Osteoblast (primary cell): ENCODE results near the gene USP54. TPM values are rescaled to one million over a fixed set of nuclear protein-coding genes. Genes with fewer than 3 reads are reported as not detected.

Experiments
- DNase-seq: peaks from one replicate; pipeline ENCODE4 v3.0.0; 2011; ENCODE audit warnings: low spot score, mixed read lengths; ENCODE audit not compliant: insufficient read length; ENCODE audit errors: missing footprints
- H2AFZ ChIP-seq: 2 replicates; pipeline ENCODE4 v1.6.0; 2011; ENCODE audit warnings: mild to moderate bottlenecking, low read length
- H3K27ac ChIP-seq: 2 replicates; pipeline ENCODE4 v1.5.1; 2011; ENCODE audit warnings: mild to moderate bottlenecking, low read depth, low read length, moderate library complexity
- H3K27me3 ChIP-seq: 2 replicates; pipeline ENCODE4 v1.6.0; 2012; ENCODE audit warnings: mild to moderate bottlenecking, control low read depth, inconsistent platforms, low read length, moderate library complexity; ENCODE audit not compliant: insufficient read depth
- H3K36me3 ChIP-seq: 2 replicates; pipeline ENCODE4 v1.5.1; 2011; ENCODE audit warnings: mild to moderate bottlenecking, low read length, control low read depth, moderate library complexity; ENCODE audit not compliant: insufficient read depth
- H3K4me1 ChIP-seq: 2 replicates; pipeline ENCODE4 v1.5.1; 2011; ENCODE audit warnings: mild to moderate bottlenecking, low read length, control low read depth, moderate library complexity; ENCODE audit not compliant: insufficient read depth
- H3K4me2 ChIP-seq: 2 replicates; pipeline ENCODE4 v1.6.0; 2011; ENCODE audit warnings: mild to moderate bottlenecking, low read length; ENCODE audit not compliant: insufficient read depth
- H3K4me3 ChIP-seq: fragments of 200-600 bp; sonication (generic); 3 replicates; pipeline ENCODE4 v1.5.1; 2012; ENCODE audit warnings: mild to moderate bottlenecking, low read length, inconsistent platforms; ENCODE audit not compliant: insufficient read depth
- H3K79me2 ChIP-seq: 2 replicates; pipeline ENCODE4 v1.6.0; 2012; ENCODE audit warnings: mild to moderate bottlenecking, low read length, control low read depth, inconsistent platforms; ENCODE audit not compliant: insufficient read depth
- H3K9me3 ChIP-seq: 2 replicates; pipeline ENCODE4 v1.5.1; 2011; ENCODE audit warnings: low read depth, low read length, control low read depth
- H4K20me1 ChIP-seq: 2 replicates; pipeline ENCODE4 v1.6.0; 2012; ENCODE audit warnings: mild to moderate bottlenecking, low read length, control low read depth; ENCODE audit not compliant: insufficient read depth
- total RNA-seq: library from RNA; depleted of rRNA; stranded (reverse); fragments of >200 nt; gene quantifications from 2 replicates; pipeline ENCODE4 v1.2.3, GENCODE V29; 2012
- TF ChIP-seq, protein P1 (sequence below): IDR thresholded peaks from 2 replicates; pipeline ENCODE4 v1.5.1; 2011; ENCODE audit warnings: mild to moderate bottlenecking, low read depth, low read length, moderate library complexity; ENCODE audit errors: extremely low read depth

Gene USP54
- total RNA-seq, 1 donor, result 25.0 TPM

GRCh38 chr10:73522263-73522662 lies 68.9 kb downstream of the USP54 start:
- TF ChIP-seq, protein P1, sequence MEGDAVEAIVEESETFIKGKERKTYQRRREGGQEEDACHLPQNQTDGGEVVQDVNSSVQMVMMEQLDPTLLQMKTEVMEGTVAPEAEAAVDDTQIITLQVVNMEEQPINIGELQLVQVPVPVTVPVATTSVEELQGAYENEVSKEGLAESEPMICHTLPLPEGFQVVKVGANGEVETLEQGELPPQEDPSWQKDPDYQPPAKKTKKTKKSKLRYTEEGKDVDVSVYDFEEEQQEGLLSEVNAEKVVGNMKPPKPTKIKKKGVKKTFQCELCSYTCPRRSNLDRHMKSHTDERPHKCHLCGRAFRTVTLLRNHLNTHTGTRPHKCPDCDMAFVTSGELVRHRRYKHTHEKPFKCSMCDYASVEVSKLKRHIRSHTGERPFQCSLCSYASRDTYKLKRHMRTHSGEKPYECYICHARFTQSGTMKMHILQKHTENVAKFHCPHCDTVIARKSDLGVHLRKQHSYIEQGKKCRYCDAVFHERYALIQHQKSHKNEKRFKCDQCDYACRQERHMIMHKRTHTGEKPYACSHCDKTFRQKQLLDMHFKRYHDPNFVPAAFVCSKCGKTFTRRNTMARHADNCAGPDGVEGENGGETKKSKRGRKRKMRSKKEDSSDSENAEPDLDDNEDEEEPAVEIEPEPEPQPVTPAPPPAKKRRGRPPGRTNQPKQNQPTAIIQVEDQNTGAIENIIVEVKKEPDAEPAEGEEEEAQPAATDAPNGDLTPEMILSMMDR, result no peak
- Histone ChIP-seq H3K36me3 (no peaks in the 10 kb centered on the region), H2AFZ (no peak overlapping the region), H3K27me3 (no peaks in the 10 kb centered on the region), H3K9me3 (no peaks in the 10 kb centered on the region), H4K20me1 (no peaks in the 10 kb centered on the region), H3K4me1 (peaks cover 4% of the 10 kb centered on the region), H3K79me2 (no peaks in the 10 kb centered on the region), H3K27ac (no peak overlapping the region), H3K4me3 (no peak overlapping the region), H3K4me2 (no peak overlapping the region)
- no peak for DNase-seq

DNA sequence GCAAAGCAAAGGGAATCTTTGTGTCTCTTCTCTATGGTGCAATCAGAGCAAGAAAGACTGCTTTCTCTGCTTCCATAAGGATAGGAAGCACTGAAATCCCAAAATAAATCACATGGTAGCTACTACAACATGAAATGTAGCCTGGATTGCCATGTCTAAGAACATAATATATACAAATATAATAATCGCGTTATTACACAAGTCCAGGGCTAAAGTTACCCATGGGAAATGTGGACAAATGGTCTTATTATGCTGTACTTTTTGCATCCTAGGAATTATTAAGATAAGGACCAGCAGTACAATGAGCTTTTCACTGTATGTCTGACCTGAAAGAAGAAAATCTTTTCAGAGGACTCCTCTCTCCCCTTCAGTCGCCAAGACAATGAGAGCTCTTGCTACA lies 71.8 kb downstream of the USP54 start:
- Histone ChIP-seq H3K4me1 (peaks cover 4% of the 10 kb centered on the region), H3K79me2 (no peaks in the 10 kb centered on the region), H3K4me3 (no peak overlapping the region), H3K27ac (no peak overlapping the region), H3K4me2 (no peak overlapping the region), H4K20me1 (no peaks in the 10 kb centered on the region), H3K9me3 (no peaks in the 10 kb centered on the region), H3K27me3 (no peaks in the 10 kb centered on the region), H3K36me3 (no peaks in the 10 kb centered on the region), H2AFZ (no peak overlapping the region)
- DNase-seq, result no peak
- TF ChIP-seq, protein P1, result no peak

DNA sequence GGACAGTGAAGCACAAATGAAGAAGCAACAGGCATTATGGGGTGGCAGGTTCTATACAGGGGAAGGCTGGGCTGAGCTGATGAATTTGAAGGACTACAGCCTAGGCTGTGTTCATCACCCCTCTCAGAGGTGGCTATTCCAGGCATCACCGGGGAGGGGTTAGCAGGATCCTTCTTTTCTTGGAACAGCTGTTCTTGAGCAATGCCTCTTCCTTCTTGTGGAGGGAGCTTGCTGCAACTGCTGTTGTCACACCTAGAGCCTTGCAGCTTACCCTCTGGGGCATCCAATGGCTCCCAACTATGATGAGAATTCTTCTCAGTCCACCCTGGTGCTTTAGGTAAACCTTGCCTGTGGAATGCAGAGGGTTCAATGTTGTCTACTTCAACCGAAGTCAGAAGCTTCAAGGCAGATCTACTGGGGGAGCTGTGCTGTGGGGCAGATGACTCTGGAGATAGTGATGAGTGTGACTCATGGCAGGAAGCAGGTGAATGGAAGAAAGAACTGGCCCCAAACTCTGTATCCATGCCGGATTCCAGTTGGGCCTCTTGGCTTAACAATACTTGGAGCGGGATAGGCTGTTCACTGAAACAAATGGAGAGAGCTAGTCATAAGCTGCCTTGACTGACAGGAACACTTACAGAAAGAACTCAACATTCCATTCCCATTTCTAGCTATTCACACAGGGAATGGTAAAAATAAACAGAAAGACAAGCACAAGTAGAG lies 73.8 kb downstream of the USP54 start:
- Histone ChIP-seq H3K4me1 (peaks cover 4% of the 10 kb centered on the region), H4K20me1 (no peaks in the 10 kb centered on the region), H2AFZ (no peak overlapping the region), H3K36me3 (no peaks in the 10 kb centered on the region), H3K79me2 (no peaks in the 10 kb centered on the region), H3K4me2 (no peak overlapping the region), H3K27me3 (no peaks in the 10 kb centered on the region), H3K27ac (no peak overlapping the region), H3K4me3 (no peak overlapping the region), H3K9me3 (no peaks in the 10 kb centered on the region)
- peak; percentile 82 for DNase-seq
- TF ChIP-seq, protein P1, result no peak

DNA sequence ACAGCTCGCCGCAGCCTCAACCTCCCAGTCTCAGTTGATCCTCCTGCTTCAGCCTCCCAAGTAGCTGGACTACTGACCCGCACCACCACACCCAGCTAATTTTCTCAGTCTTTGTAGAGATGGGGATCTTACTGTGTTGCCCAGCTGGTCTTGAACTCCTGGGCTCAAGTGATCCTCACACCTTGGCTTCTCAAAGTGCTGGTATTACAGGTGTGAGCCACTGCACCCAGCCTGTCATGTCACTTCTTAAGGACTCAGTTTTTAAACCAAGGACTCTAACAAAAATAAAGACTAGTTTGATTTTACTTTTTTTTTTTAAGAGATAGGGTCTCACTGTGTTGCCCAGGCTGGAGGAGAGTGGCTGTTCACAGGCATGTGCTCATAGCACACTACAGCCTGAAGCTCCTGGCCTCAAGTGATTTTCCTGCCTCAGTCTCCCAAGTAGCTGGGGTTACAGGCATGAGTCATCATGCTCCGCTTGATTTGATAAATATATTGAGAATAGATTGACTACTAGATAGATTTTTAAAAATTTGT lies 78.9 kb downstream of the USP54 start:
- TF ChIP-seq, protein P1, result no peak
- Histone ChIP-seq H3K4me3 (no peak overlapping the region), H3K27ac (no peak overlapping the region), H4K20me1 (no peaks in the 10 kb centered on the region), H3K27me3 (no peaks in the 10 kb centered on the region), H3K9me3 (no peaks in the 10 kb centered on the region), H3K79me2 (no peaks in the 10 kb centered on the region), H3K4me2 (no peak overlapping the region), H2AFZ (no peak overlapping the region), H3K4me1 (no peaks in the 10 kb centered on the region), H3K36me3 (no peaks in the 10 kb centered on the region)
- DNase-seq, result no peak
